Measurements from ENCODE around the gene FUT9. TPM values are rescaled to one million over a fixed set of nuclear protein-coding genes. Genes with fewer than 3 reads are reported as not detected.

The FUT9 gene
- total RNA-seq, 3 donors from 2014 or later: not detected

- no peaks in the 10 kb centered on the region for H3K27me3 Mint-ChIP-seq (ENCODE audit: low read depth)
- ATAC-seq (no peak), DNase-seq (no peak)
- no peaks in the 10 kb centered on the region for H3K4me1 Mint-ChIP-seq (ENCODE audit: low read depth)
- H3K4me3 Mint-ChIP-seq: no peak overlapping the region
- no peaks in the 10 kb centered on the region for H3K36me3 Mint-ChIP-seq (ENCODE audit: insufficient read depth)
- no peaks in the 10 kb centered on the region for H3K9me3 Mint-ChIP-seq
Observed at GRCh38 chr6:96171112-96171511, 155.3 kb downstream of the FUT9 start.

GRCh38 chr6:96184798-96185197, 169.0 kb downstream of the FUT9 start:
- H3K4me1 Mint-ChIP-seq (ENCODE audit: low read depth): no peaks in the 10 kb centered on the region
- DNase-seq (no peak), ATAC-seq (no peak)
- no peaks in the 10 kb centered on the region for H3K36me3 Mint-ChIP-seq (ENCODE audit: insufficient read depth)
- no peak overlapping the region for H3K4me3 Mint-ChIP-seq
- no peaks in the 10 kb centered on the region for H3K27me3 Mint-ChIP-seq (ENCODE audit: low read depth)
- no peaks in the 10 kb centered on the region for H3K9me3 Mint-ChIP-seq

GRCh38 chr6:96186094-96186493, 170.3 kb downstream of the FUT9 start:
- ATAC-seq: no peak
- Mint-ChIP-seq H3K4me1 (ENCODE audit: low read depth) (no peaks in the 10 kb centered on the region), H3K27me3 (ENCODE audit: low read depth) (peaks cover 3% of the 10 kb centered on the region)

GRCh38 chr6:96186516-96187195, 170.9 kb downstream of the FUT9 start:
- Mint-ChIP-seq H3K4me3 (no peak overlapping the region), H3K4me1 (ENCODE audit: low read depth) (no peaks in the 10 kb centered on the region), H3K9me3 (no peaks in the 10 kb centered on the region), H3K27me3 (ENCODE audit: low read depth) (peaks cover 4% of the 10 kb centered on the region), H3K36me3 (ENCODE audit: insufficient read depth) (no peaks in the 10 kb centered on the region)
- no peak for DNase-seq
- ATAC-seq: no peak

More at GRCh38 chr6:96186094-96186493, 170.3 kb downstream of the FUT9 start:
- no peak for DNase-seq
- no peaks in the 10 kb centered on the region for H3K36me3 Mint-ChIP-seq (ENCODE audit: insufficient read depth)
- H3K4me3 Mint-ChIP-seq: no peak overlapping the region
- H3K9me3 Mint-ChIP-seq: no peaks in the 10 kb centered on the region

GRCh38 chr6:96194675-96195074, 178.9 kb downstream of the FUT9 start:
- ATAC-seq: no peak
- peaks cover 4% of the 10 kb centered on the region for H3K9me3 Mint-ChIP-seq
- peaks cover 4% of the 10 kb centered on the region for H3K27me3 Mint-ChIP-seq (ENCODE audit: low read depth)
- no peak overlapping the region for H3K4me3 Mint-ChIP-seq
- no peak for DNase-seq
- no peaks in the 10 kb centered on the region for H3K4me1 Mint-ChIP-seq (ENCODE audit: low read depth)
- H3K36me3 Mint-ChIP-seq (ENCODE audit: insufficient read depth): no peaks in the 10 kb centered on the region

GRCh38 chr6:96195272-96195671, 179.5 kb downstream of the FUT9 start:
- H3K27me3 Mint-ChIP-seq (ENCODE audit: low read depth): peaks cover 4% of the 10 kb centered on the region
- H3K4me1 Mint-ChIP-seq (ENCODE audit: low read depth): no peaks in the 10 kb centered on the region
- no peak overlapping the region for H3K4me3 Mint-ChIP-seq
- no peaks in the 10 kb centered on the region for H3K36me3 Mint-ChIP-seq (ENCODE audit: insufficient read depth)
- no peak for DNase-seq
- ATAC-seq: no peak
- H3K9me3 Mint-ChIP-seq: peaks cover 4% of the 10 kb centered on the region

- Mint-ChIP-seq H3K36me3 (ENCODE audit: insufficient read depth) (no peaks in the 10 kb centered on the region), H3K4me1 (ENCODE audit: low read depth) (no peaks in the 10 kb centered on the region), H3K4me3 (no peak overlapping the region), H3K27me3 (ENCODE audit: low read depth) (no peaks in the 10 kb centered on the region), H3K9me3 (peaks cover 4% of the 10 kb centered on the region)
- ATAC-seq: no peak
- no peak for DNase-seq
Observed at GRCh38 chr6:96196633-96197032, 180.9 kb downstream of the FUT9 start.

- DNase-seq (no peak), ATAC-seq (no peak)
- H3K27me3 Mint-ChIP-seq (ENCODE audit: low read depth): no peaks in the 10 kb centered on the region
- H3K4me1 Mint-ChIP-seq (ENCODE audit: low read depth): no peaks in the 10 kb centered on the region
- no peaks in the 10 kb centered on the region for H3K36me3 Mint-ChIP-seq (ENCODE audit: insufficient read depth)
- no peak overlapping the region for H3K4me3 Mint-ChIP-seq
- H3K9me3 Mint-ChIP-seq: peaks cover 2% of the 10 kb centered on the region
Observed at GRCh38 chr6:96197241-96197640, 181.5 kb downstream of the FUT9 start.

- Mint-ChIP-seq H3K4me3 (no peak overlapping the region), H3K27me3 (ENCODE audit: low read depth) (no peaks in the 10 kb centered on the region), H3K36me3 (ENCODE audit: insufficient read depth) (no peaks in the 10 kb centered on the region), H3K4me1 (ENCODE audit: low read depth) (no peaks in the 10 kb centered on the region), H3K9me3 (no peaks in the 10 kb centered on the region)
- ATAC-seq (no peak), DNase-seq (no peak)
Observed at GRCh38 chr6:96202571-96202970, 186.8 kb downstream of the FUT9 start.

- Mint-ChIP-seq H3K36me3 (ENCODE audit: insufficient read depth) (no peaks in the 10 kb centered on the region), H3K9me3 (no peaks in the 10 kb centered on the region), H3K4me3 (no peak overlapping the region), H3K27me3 (ENCODE audit: low read depth) (no peaks in the 10 kb centered on the region), H3K4me1 (ENCODE audit: low read depth) (no peaks in the 10 kb centered on the region)
- ATAC-seq (no peak), DNase-seq (no peak)
Observed at GRCh38 chr6:96211341-96211740, 195.6 kb downstream of the FUT9 start.

- H3K4me1 Mint-ChIP-seq (ENCODE audit: low read depth): no peaks in the 10 kb centered on the region
- DNase-seq (no peak), ATAC-seq (no peak)
- no peaks in the 10 kb centered on the region for H3K9me3 Mint-ChIP-seq
- H3K4me3 Mint-ChIP-seq: no peak overlapping the region
- H3K27me3 Mint-ChIP-seq (ENCODE audit: low read depth): no peaks in the 10 kb centered on the region
- H3K36me3 Mint-ChIP-seq (ENCODE audit: insufficient read depth): no peaks in the 10 kb centered on the region
Observed at GRCh38 chr6:96212066-96212465, 196.3 kb downstream of the FUT9 start.

GRCh38 chr6:96213784-96214183, 198.0 kb downstream of the FUT9 start:
- H3K4me3 Mint-ChIP-seq: no peak overlapping the region
- ATAC-seq (no peak), DNase-seq (no peak)
- H3K4me1 Mint-ChIP-seq (ENCODE audit: low read depth): no peaks in the 10 kb centered on the region
- H3K36me3 Mint-ChIP-seq (ENCODE audit: insufficient read depth): no peaks in the 10 kb centered on the region
- H3K9me3 Mint-ChIP-seq: no peaks in the 10 kb centered on the region
- no peaks in the 10 kb centered on the region for H3K27me3 Mint-ChIP-seq (ENCODE audit: low read depth)

- Mint-ChIP-seq H3K4me3 (no peak overlapping the region), H3K27me3 (ENCODE audit: low read depth) (no peaks in the 10 kb centered on the region), H3K9me3 (no peaks in the 10 kb centered on the region), H3K36me3 (ENCODE audit: insufficient read depth) (no peaks in the 10 kb centered on the region), H3K4me1 (ENCODE audit: low read depth) (no peaks in the 10 kb centered on the region)
- DNase-seq (no peak), ATAC-seq (no peak)
Observed at GRCh38 chr6:96223695-96224094, 207.9 kb downstream of the FUT9 start.

GRCh38 chr6:96227135-96227534, 211.4 kb downstream of the FUT9 start:
- Mint-ChIP-seq H3K36me3 (ENCODE audit: insufficient read depth) (no peaks in the 10 kb centered on the region), H3K4me3 (no peak overlapping the region), H3K9me3 (no peaks in the 10 kb centered on the region), H3K4me1 (ENCODE audit: low read depth) (no peaks in the 10 kb centered on the region), H3K27me3 (ENCODE audit: low read depth) (no peaks in the 10 kb centered on the region)
- no peak for ATAC-seq
- no peak for DNase-seq

GRCh38 chr6:96234444-96234843, 218.7 kb downstream of the FUT9 start:
- Mint-ChIP-seq H3K4me1 (ENCODE audit: low read depth) (no peaks in the 10 kb centered on the region), H3K36me3 (ENCODE audit: insufficient read depth) (no peaks in the 10 kb centered on the region), H3K27me3 (ENCODE audit: low read depth) (peaks cover 2% of the 10 kb centered on the region), H3K9me3 (no peaks in the 10 kb centered on the region), H3K4me3 (no peak overlapping the region)
- DNase-seq: no peak
- ATAC-seq: no peak

GRCh38 chr6:96235927-96236326, 220.2 kb downstream of the FUT9 start:
- Mint-ChIP-seq H3K27me3 (ENCODE audit: low read depth) (peaks cover 2% of the 10 kb centered on the region), H3K9me3 (no peaks in the 10 kb centered on the region), H3K4me1 (ENCODE audit: low read depth) (no peaks in the 10 kb centered on the region), H3K36me3 (ENCODE audit: insufficient read depth) (no peaks in the 10 kb centered on the region), H3K4me3 (no peak overlapping the region)
- no peak for ATAC-seq
- DNase-seq: no peak

All from activated T-cell treated with anti-CD3 and anti-CD28 coated beads, Interleukin-2, amount 50 U/mL, for 4 hours (primary cell).